MCF 10A (cell line): ENCODE results near the gene ZNF280D. TPM values are rescaled to one million over a fixed set of nuclear protein-coding genes. Genes with fewer than 3 reads are reported as not detected.
A peak's percentile ranks its signal among the peaks of the same experiment; 100 is the strongest.

ENCODE experiments used
- BruUV-seq: library from RNA; stranded (reverse); fragments of 400-500 nt; replicated peaks from 2 replicates; lab custom pipeline; 2021; lab: Mats Ljungman, UMichigan
- CTCF ChIA-PET: fragments of 300-600 bp; sonication (Branson Sonifier 250); formaldehyde crosslinking; extraction: SDS; loops from one replicate; lab custom pipeline; 2021; ENCODE audit warnings: antibody characterized with exemption, inconsistent platforms; lab: Yijun Ruan, JAX
- POLR2A ChIA-PET: fragments of 300-600, 350-650 bp; sonication (Branson Sonifier 250); formaldehyde crosslinking; extraction: SDS; loops from one replicate; lab custom pipeline; 2020; ENCODE audit warnings: antibody characterized with exemption, inconsistent platforms; lab: Yijun Ruan, JAX
- DNase-seq: peaks from one replicate; pipeline ENCODE4 v3.0.0-alpha.2; 2018; ENCODE audit not compliant: unreplicated experiment
- H3K27ac Mint-ChIP-seq: one replicate; pipeline ENCODE4 v1.8.0; 2022; ENCODE audit warnings: mild to moderate bottlenecking, low read depth, mixed read lengths; ENCODE audit not compliant: unreplicated experiment
- H3K27me3 Mint-ChIP-seq: one replicate; pipeline ENCODE4 v1.8.0; 2022; ENCODE audit warnings: mixed read lengths; ENCODE audit not compliant: insufficient read depth, unreplicated experiment
- H3K36me3 Mint-ChIP-seq: one replicate; pipeline ENCODE4 v1.8.0; 2022; ENCODE audit warnings: mild to moderate bottlenecking, moderate library complexity, mixed read lengths; ENCODE audit not compliant: insufficient read depth, unreplicated experiment
- H3K4me1 Mint-ChIP-seq: one replicate; pipeline ENCODE4 v1.8.0; 2022; ENCODE audit warnings: mixed read lengths; ENCODE audit not compliant: insufficient read depth, unreplicated experiment
- H3K4me3 Mint-ChIP-seq: one replicate; pipeline ENCODE4 v1.8.0; 2022; ENCODE audit warnings: mild to moderate bottlenecking, moderate library complexity, mixed read lengths; ENCODE audit not compliant: unreplicated experiment
- H3K9me3 Mint-ChIP-seq: one replicate; pipeline ENCODE4 v1.8.0; 2022; ENCODE audit warnings: mixed read lengths; ENCODE audit not compliant: unreplicated experiment
- CTCF ChIP-seq: fragments of 200-600 bp; IDR thresholded peaks from one replicate; pipeline ENCODE4 v1.8.0; 2022; ENCODE audit warnings: antibody characterized with exemption, mild to moderate bottlenecking; ENCODE audit not compliant: unreplicated experiment
- intact Hi-C: fragments of 100-400 bp; cut with micrococcal nuclease; formaldehyde crosslinking; loops from 2 replicates; pipeline ENCODE4 v1.14.1; 2022
- total RNA-seq: library from RNA; stranded (reverse); gene quantifications from 2 replicates; pipeline ENCODE4 v1.2.3, GENCODE V29; 2022

The ZNF280D gene
- total RNA-seq, 1 experiment from 2014 or later, result 30.8 TPM

DNA sequence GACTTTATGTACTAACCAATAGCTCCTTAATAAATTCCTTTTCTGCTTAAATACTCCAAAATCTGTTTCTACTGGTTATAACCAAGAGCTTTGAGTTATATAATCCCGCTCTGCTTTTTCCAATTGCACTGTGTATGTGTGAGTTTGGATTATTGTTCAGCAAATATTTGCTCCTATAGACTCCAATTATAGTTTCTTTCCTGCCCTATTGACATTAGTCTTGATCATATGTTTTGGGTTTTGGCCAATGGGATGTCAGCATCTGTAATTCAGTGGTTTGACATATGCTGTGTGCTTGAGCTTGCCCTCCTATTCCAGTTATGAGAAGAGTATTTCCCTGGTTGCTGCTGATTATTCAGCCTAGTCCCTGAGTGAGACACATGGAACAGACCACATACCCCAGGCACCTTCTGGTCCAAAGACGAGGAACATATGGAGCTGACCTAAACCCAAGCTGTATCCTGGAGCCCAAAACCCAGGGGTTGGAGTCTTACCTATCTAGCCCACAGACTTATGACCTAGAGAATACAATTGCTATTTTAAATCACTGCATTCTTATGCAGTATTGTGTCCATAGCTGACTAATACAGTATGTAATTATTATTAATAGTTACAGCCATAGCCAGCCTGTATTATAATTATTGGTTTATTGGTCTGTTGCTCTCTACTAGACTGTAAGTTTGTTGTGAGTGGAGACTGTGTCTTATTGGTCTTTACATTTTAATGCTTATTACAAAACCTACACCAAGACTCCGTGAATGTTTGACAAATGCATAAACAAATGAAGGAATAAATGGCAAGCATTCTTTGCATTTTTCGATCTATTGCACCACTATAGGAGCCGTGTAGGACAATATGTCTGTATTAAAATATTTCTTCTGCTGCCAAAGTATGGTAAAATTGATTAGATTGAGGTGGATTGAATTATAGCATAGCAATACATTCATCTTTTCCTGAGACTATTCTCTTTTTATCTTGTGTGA is 11.7 kb upstream of the ZNF280D start:
- no peak for DNase-seq
- Mint-ChIP-seq H3K36me3 (peaks cover 5% of the 10 kb centered on the region), H3K4me3 (no peak overlapping the region), H3K9me3 (no peaks in the 10 kb centered on the region), H3K4me1 (no peaks in the 10 kb centered on the region), H3K27me3 (no peaks in the 10 kb centered on the region), H3K27ac (no peak overlapping the region)
- intact Hi-C loops, result no loop called here
- no peak for TF ChIP-seq CTCF
- ChIA-PET POLR2A (interaction anchor here (0.6 to 3.1 kb wide), 4 partner anchors 8 to 489 kb away, joined by 4 to 19 read pairs (median 4); partner anchors contain the start of gene ZNF280D), CTCF (interaction anchor here (0.6 to 1.2 kb wide), 3 partner anchors 14 to 86 kb away, joined by 3 to 4 read pairs (median 4); no protein-coding TSS in a partner anchor)
- BruUV-seq, result no TSS peak

- BruUV-seq, result no TSS peak
- Mint-ChIP-seq H3K36me3 (no peaks in the 10 kb centered on the region), H3K27me3 (no peaks in the 10 kb centered on the region), H3K9me3 (no peaks in the 10 kb centered on the region), H3K27ac (no peak overlapping the region), H3K4me3 (no peak overlapping the region), H3K4me1 (no peaks in the 10 kb centered on the region)
- ChIA-PET POLR2A (interaction anchor here (0.6 to 0.9 kb wide), 2 partner anchors 9 to 18 kb away, joined by 3 read pairs; no protein-coding TSS in a partner anchor), CTCF (interaction anchor here (0.6 to 0.7 kb wide), 2 partner anchors 13 to 610 kb away, joined by 3 to 4 read pairs; no protein-coding TSS in a partner anchor)
- DNase-seq, result no peak
- intact Hi-C loops, result no loop called here
- TF ChIP-seq CTCF, result no peak
These were observed 8.2 kb upstream of the ZNF280D start for GRCh38 chr15:56741541-56741940.

- H3K27ac Mint-ChIP-seq, result no peak overlapping the region
- no peaks in the 10 kb centered on the region for H3K36me3 Mint-ChIP-seq
- ChIA-PET POLR2A (interaction anchor here (0.9 to 1.2 kb wide), 2 partner anchors 11 to 20 kb away, joined by 3 read pairs; no protein-coding TSS in a partner anchor), CTCF (interaction anchor here (1.1 kb wide), 1 partner anchor 82 kb away, joined by 4 read pairs; no protein-coding TSS in a partner anchor)
- peak; percentile 9 for DNase-seq
- H3K9me3 Mint-ChIP-seq, result no peaks in the 10 kb centered on the region
- TF ChIP-seq CTCF, result peak; percentile 5
- intact Hi-C loops, result no loop called here
- no peaks in the 10 kb centered on the region for H3K27me3 Mint-ChIP-seq
- no peak overlapping the region for H3K4me3 Mint-ChIP-seq
- no TSS peak for BruUV-seq
- H3K4me1 Mint-ChIP-seq, result peaks cover 5% of the 10 kb centered on the region
These were observed 6.8 kb upstream of the ZNF280D start for GRCh38 chr15:56739964-56740640.
